OCI-LY7 (cell line): ENCODE data around the gene HIF1A. TPM values are rescaled to one million over a fixed set of nuclear protein-coding genes. Genes with fewer than 3 reads are reported as not detected.

Experiments used
- BruUV-seq: library from RNA; stranded (reverse); fragments of 400-500 nt; replicated peaks from 2 replicates; lab custom pipeline; 2021; lab: Mats Ljungman, UMichigan
- CTCF ChIA-PET: fragments of 300-600 bp; sonication (Branson Sonifier 250); formaldehyde crosslinking; loops from one replicate; lab custom pipeline; 2022; ENCODE audit warnings: antibody characterized with exemption; ENCODE audit not compliant: unreplicated experiment; lab: Charles Lee
- POLR2A ChIA-PET: fragments of 300-600 bp; sonication (Branson Sonifier 250); formaldehyde crosslinking; loops from one replicate; lab custom pipeline; 2022; ENCODE audit warnings: antibody characterized with exemption; lab: Charles Lee
- DNase-seq: peaks from one replicate; pipeline ENCODE4 v3.0.0-alpha.2; 2015; ENCODE audit warnings: low spot score
- H2AFZ ChIP-seq: fragments of 200-600 bp; sonication (generic), shearing (Covaris generic); 2 replicates; pipeline ENCODE4 v1.6.1; 2014; ENCODE audit warnings: mild to moderate bottlenecking, antibody characterized with exemption, low read length, moderate library complexity
- H3K27ac ChIP-seq: fragments of 200-600 bp; sonication (generic); 2 replicates; pipeline ENCODE4 v1.5.1; 2014; ENCODE audit warnings: mixed run types, low read depth, mild to moderate bottlenecking, moderate library complexity, low read length, inconsistent platforms; ENCODE audit not compliant: poor library complexity, severe bottlenecking
- H3K36me3 ChIP-seq: fragments of 200-600 bp; sonication (generic); 2 replicates; pipeline ENCODE4 v1.6.1; 2014; ENCODE audit warnings: mild to moderate bottlenecking, antibody characterized with exemption, low read length, moderate library complexity, mixed read lengths; ENCODE audit not compliant: insufficient read depth
- H3K4me1 ChIP-seq: fragments of 200-600 bp; sonication (generic); 2 replicates; pipeline ENCODE4 v1.5.1; 2014; ENCODE audit warnings: mild to moderate bottlenecking, low read length; ENCODE audit not compliant: insufficient read depth, poor library complexity, severe bottlenecking
- H3K4me2 ChIP-seq: fragments of 200-600 bp; sonication (generic); 2 replicates; pipeline ENCODE4 v1.6.1; 2014; ENCODE audit warnings: mild to moderate bottlenecking, low read length
- H3K4me3 ChIP-seq: fragments of 200-600 bp; sonication (generic); 2 replicates; pipeline ENCODE4 v1.5.1; 2014; ENCODE audit warnings: mild to moderate bottlenecking, low read depth, low read length; ENCODE audit not compliant: poor library complexity, severe bottlenecking
- H3K79me2 ChIP-seq: fragments of 200-600 bp; sonication (generic); 2 replicates; pipeline ENCODE4 v1.6.1; 2016; ENCODE audit warnings: low read depth, mild to moderate bottlenecking, low read length, moderate library complexity, mixed read lengths; ENCODE audit not compliant: insufficient read depth
- H3K9me2 ChIP-seq: fragments of 200-600 bp; sonication (generic); 2 replicates; pipeline ENCODE4 v1.6.1; 2016; ENCODE audit warnings: mild to moderate bottlenecking, low read length, mixed read lengths; ENCODE audit not compliant: insufficient read depth
- H3K9me3 ChIP-seq: fragments of 200-600 bp; sonication (generic); 2 replicates; pipeline ENCODE4 v1.6.1; 2014; ENCODE audit warnings: mild to moderate bottlenecking, mixed run types, low read length, mixed read lengths
- H4K20me1 ChIP-seq: fragments of 200-600 bp; sonication (generic); 2 replicates; pipeline ENCODE4 v1.6.1; 2014; ENCODE audit warnings: mild to moderate bottlenecking, antibody characterized with exemption, low read length, moderate library complexity, mixed read lengths; ENCODE audit not compliant: insufficient read depth
- CTCF ChIP-seq: fragments of 200-600 bp; sonication (generic); conservative IDR thresholded peaks from 2 replicates; pipeline ENCODE4 v1.5.1; 2014; ENCODE audit warnings: mild to moderate bottlenecking, antibody characterized with exemption, low read length, moderate library complexity, mixed read lengths
- EZH2phosphoT487 ChIP-seq: fragments of 200-600 bp; sonication (generic); IDR thresholded peaks from 2 replicates; pipeline ENCODE4 v1.6.1; 2018; ENCODE audit warnings: low read depth, borderline replicate concordance, mild to moderate bottlenecking, mixed run types, antibody characterized with exemption, low read length, moderate library complexity, mixed read lengths
- intact Hi-C: fragments of 100-400 bp; cut with micrococcal nuclease; formaldehyde crosslinking; loops from one replicate; pipeline ENCODE4 v1.10.0; 2022; ENCODE audit not compliant: unreplicated experiment
- total RNA-seq, 2 experiments: library from RNA; depleted of rRNA in 1 of 2; stranded (reverse); fragments of >200 nt in 1 of 2; shearing (Covaris generic) in 1 of 2; gene quantifications; 2 replicates each; pipeline ENCODE4 v1.2.3, GENCODE V29; 2014 to 2022

HIF1A gene
- total RNA-seq, 2 experiments from 2014 or later = 71.7 to 88.1 TPM

DNA sequence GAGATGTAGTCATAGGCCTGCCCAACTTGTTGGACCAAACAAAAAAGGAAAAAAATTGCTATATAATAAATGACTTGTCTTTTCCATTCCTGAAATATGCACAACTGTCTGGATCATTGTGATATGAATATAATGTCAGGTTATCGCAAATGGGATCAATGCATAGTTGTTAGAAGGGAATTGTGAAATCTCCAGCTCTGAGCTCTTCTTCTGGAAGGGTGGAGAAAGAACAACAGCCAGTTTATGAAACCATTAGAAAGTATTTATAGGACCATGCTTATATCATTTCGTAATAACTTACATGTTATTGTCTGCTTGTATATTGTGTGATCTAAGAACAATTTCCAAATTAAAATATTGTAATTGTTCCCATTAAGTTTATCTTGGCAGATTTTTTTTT, 35.7 kb upstream of the HIF1A start:
- POLR2A ChIA-PET = interaction anchor here (0.7 to 1.0 kb wide), 2 partner anchors 10 to 375 kb away, joined by 3 read pairs; no protein-coding TSS in a partner anchor
- TF ChIP-seq EZH2phosphoT487 (no peak), CTCF (no peak)

DNA sequence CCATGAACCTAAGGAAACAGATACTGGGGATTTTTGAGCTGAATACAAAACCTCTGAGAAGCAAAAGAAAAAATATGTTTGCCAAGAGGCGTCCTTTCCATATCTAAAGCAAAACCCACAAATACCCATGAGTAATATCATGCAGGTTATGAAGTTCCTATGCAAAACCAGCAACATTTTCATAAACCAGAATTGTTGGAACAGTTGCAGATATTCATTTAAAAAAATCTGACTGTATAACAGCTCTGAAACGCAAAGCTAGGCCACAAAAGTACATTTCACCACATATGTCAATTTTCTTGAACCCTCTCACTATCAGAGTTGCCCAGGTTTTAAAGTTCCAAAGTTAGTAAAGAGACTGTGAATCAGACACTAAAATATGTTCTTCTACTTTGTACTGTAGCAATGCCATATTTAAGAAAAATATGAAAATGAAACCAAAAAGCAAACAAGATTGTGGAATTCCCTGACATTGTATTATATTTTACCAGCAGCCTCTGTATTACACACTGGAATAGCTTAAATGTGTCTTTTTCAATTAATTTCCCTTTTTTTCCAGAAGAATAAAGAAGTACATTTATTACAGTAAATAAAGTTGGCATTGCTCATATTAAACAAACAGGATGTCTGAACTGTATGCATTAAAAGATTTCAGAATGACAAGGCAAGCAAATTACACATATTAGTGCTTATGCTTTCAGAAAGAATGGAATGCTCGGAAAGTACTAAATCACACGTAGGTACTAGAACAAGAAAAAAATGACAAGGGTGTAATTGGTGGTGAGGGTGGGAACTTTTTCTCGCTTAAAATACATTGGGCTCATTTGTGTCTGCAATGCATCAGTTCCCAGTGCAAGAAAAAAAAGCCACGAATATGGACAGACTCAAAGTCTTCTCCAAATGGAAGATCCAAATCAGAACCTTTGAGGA, 33.6 kb upstream of the HIF1A start:
- POLR2A ChIA-PET = interaction anchor here (0.8 to 2.9 kb wide), 6 partner anchors 13 to 186 kb away, joined by 3 to 9 read pairs (median 3); no protein-coding TSS in a partner anchor
- Histone ChIP-seq H2AFZ (peak overlapping the region; percentile 83; the same call in 1 of the 2 replicates), H3K4me1 (peaks cover 39% of the 10 kb centered on the region), H3K36me3 (peaks cover 13% of the 10 kb centered on the region; the same call in 1 of the 2 replicates), H3K79me2 (no peaks in the 10 kb centered on the region), H4K20me1 (no peaks in the 10 kb centered on the region), H3K9me2 (no peaks in the 10 kb centered on the region), H3K4me2 (peak overlapping the region; percentile 32), H3K4me3 (no peak overlapping the region), H3K27ac (no peak overlapping the region), H3K9me3 (peaks cover 18% of the 10 kb centered on the region)
- CTCF ChIA-PET = interaction anchor here (0.5 kb wide), 1 partner anchor 642 kb away, joined by 4 read pairs; no protein-coding TSS in a partner anchor
- no TSS peak for BruUV-seq
- TF ChIP-seq EZH2phosphoT487 = no peak
- no peak for TF ChIP-seq CTCF
- DNase-seq = no peak
- intact Hi-C loops = no loop called here

More for the DNA sequence above, 35.7 kb upstream of the HIF1A start:
- no peak overlapping the region for H3K4me2 ChIP-seq
- no peak overlapping the region for H3K27ac ChIP-seq
- no peaks in the 10 kb centered on the region for H3K79me2 ChIP-seq
- peaks cover 18% of the 10 kb centered on the region for H3K9me3 ChIP-seq
- no peaks in the 10 kb centered on the region for H3K9me2 ChIP-seq
- H4K20me1 ChIP-seq = no peaks in the 10 kb centered on the region
- no TSS peak for BruUV-seq
- intact Hi-C loops = no loop called here
- H3K4me1 ChIP-seq = peaks cover 39% of the 10 kb centered on the region
- DNase-seq = no peak
- H3K4me3 ChIP-seq = no peak overlapping the region
- CTCF ChIA-PET = no interaction called here
- 0 out of 2 replicates have a peak overlapping the region, but pooled peaks have one; percentile 5 for H2AFZ ChIP-seq
- H3K36me3 ChIP-seq = peaks cover 13% of the 10 kb centered on the region; the same call in 1 of the 2 replicates
